ENCODE measurements around the gene SGMS1. TPM values are rescaled to one million over a fixed set of nuclear protein-coding genes. Genes with fewer than 3 reads are reported as not detected.

SGMS1 gene
- total and polyA plus RNA-seq, 12 donors, result 7.3 to 24.3 (median 17.1) TPM

- H3K27me3 ChIP-seq, result no peaks in the 10 kb centered on the region
- H3K9me3 ChIP-seq, result no peaks in the 10 kb centered on the region
- 74 to 81% methylated on average over 6 of the region's 6 CpGs for WGBS, 2 donors
- TF ChIP-seq CTCF (IDR thresholded peaks at IDR 0.05), result no peak
- H3K27ac ChIP-seq, result no peak overlapping the region
- ATAC-seq (no peak), DNase-seq (no peak)
- no peak overlapping the region for H3K4me3 ChIP-seq
- intact Hi-C loops (cut with DNase I), result loop anchor here in 1 of 10 donors (10.0 kb wide), 1 partner anchor 352 kb away; no protein-coding TSS in a partner anchor
- peaks cover 0 to 11% (median 0%) of the 10 kb centered on the region in 9 donors for H3K4me1 ChIP-seq
- H3K36me3 ChIP-seq, result no peaks in the 10 kb centered on the region
Measured at GRCh38 chr10:50636618-50637579, 13.1 kb upstream of the SGMS1 start.

- WGBS, 2 donors, result 91 to 95% methylated on average over 1 of the region's 1 CpG
- intact Hi-C loops (cut with DNase I), result loop anchor here in 1 of 10 donors (10.0 kb wide), 1 partner anchor 350 kb away; no protein-coding TSS in a partner anchor
- peaks cover 0 to 6% (median 0%) of the 10 kb centered on the region in 9 donors for H3K36me3 ChIP-seq
- no peak overlapping the region for H3K4me3 ChIP-seq
- H3K4me1 ChIP-seq, result peaks cover 0 to 11% (median 0%) of the 10 kb centered on the region in 9 donors
- no peak overlapping the region for H3K27ac ChIP-seq
- ATAC-seq, result no peak
- DNase-seq, result no peak
- no peak for TF ChIP-seq CTCF (IDR thresholded peaks at IDR 0.05)
- H3K27me3 ChIP-seq, result no peaks in the 10 kb centered on the region
- no peaks in the 10 kb centered on the region for H3K9me3 ChIP-seq
Measured at GRCh38 chr10:50635286-50635685, 11.5 kb upstream of the SGMS1 start.

- 85 to 93% methylated on average over 1 of the region's 1 CpG for WGBS, 2 donors
- Histone ChIP-seq H3K36me3 (peaks cover 0 to 14% (median 0%) of the 10 kb centered on the region in 9 donors), H3K4me1 (peaks cover 0 to 11% (median 0%) of the 10 kb centered on the region in 9 donors), H3K27me3 (no peaks in the 10 kb centered on the region), H3K9me3 (no peaks in the 10 kb centered on the region), H3K27ac (no peak overlapping the region), H3K4me3 (no peak overlapping the region)
- no peak for DNase-seq
- no peak for ATAC-seq
- intact Hi-C loops (cut with DNase I), result loop anchor here in 1 of 10 donors (10.0 kb wide), 1 partner anchor 350 kb away; no protein-coding TSS in a partner anchor
- TF ChIP-seq CTCF (IDR thresholded peaks at IDR 0.05), result no peak
Measured at GRCh38 chr10:50634479-50634878, 10.7 kb upstream of the SGMS1 start.

GRCh38 chr10:50631052-50631451 lies 7.3 kb upstream of the SGMS1 start:
- no peaks in the 10 kb centered on the region for H3K27me3 ChIP-seq
- intact Hi-C loops (cut with DNase I), result loop anchor here in 1 of 10 donors (10.0 kb wide), 1 partner anchor 346 kb away; no protein-coding TSS in a partner anchor
- peaks cover 0 to 3% (median 2%) of the 10 kb centered on the region in 9 donors for H3K4me1 ChIP-seq
- ATAC-seq (no peak), DNase-seq (no peak)
- H3K27ac ChIP-seq, result no peak overlapping the region
- WGBS, 2 donors, result 98% methylated on average over 30 of the region's 30 CpGs
- no peak overlapping the region for H3K4me3 ChIP-seq
- TF ChIP-seq CTCF (IDR thresholded peaks at IDR 0.05), result no peak
- no peaks in the 10 kb centered on the region for H3K9me3 ChIP-seq
- H3K36me3 ChIP-seq, result peaks cover 0 to 25% (median 0%) of the 10 kb centered on the region in 9 donors

Measured in heart right ventricle (tissue), 16 donors.